ENCODE data around the gene MFF. TPM values are rescaled to one million over a fixed set of nuclear protein-coding genes. Genes with fewer than 3 reads are reported as not detected.

The MFF gene
- total RNA-seq, 6 experiments from 2014 or later = 29.3 to 70.2 (median 34.6) TPM

DNA sequence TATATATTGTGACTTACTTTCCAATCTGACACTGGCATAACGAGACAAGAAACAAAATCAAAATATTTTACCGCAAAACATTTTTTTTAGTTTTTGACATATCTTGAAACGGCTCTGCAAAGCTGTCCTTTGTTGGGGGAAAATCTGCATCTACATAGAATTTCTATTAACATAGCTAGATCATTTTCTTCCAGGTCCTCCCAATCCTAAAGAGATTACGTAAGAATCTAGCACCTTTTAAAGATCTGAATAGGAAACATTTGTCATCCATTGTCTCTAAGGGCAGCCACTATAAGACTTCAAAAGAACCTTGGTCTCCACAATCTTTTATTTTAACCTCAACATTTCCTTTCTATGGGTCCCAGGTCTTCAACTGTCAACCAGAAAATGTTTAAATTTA is 1.2 kb upstream of the MFF start:
- TF ChIP-seq CTCF (IDR thresholded peaks at IDR 0.05) = no peak
- TF ChIP-seq POLR2A (IDR thresholded peaks at IDR 0.05) = no peak
- no peaks in the 10 kb centered on the region for H3K9me3 ChIP-seq
- no peak for ATAC-seq
- H3K36me3 ChIP-seq = no peaks in the 10 kb centered on the region
- intact Hi-C loops (cut with DNase I) = no loop called here
- H3K4me3 ChIP-seq = no peak overlapping the region
- DNase-seq = no peak
- no peaks in the 10 kb centered on the region for H3K27me3 ChIP-seq
- WGBS (ENCODE audit: insufficient coverage, low coverage, low lambda C conversion rate, missing lambda C conversion rate) = 96% methylated on average over 4 of the region's 4 CpGs
- peaks cover 0 to 8% (median 4%) of the 10 kb centered on the region in 4 donors for H3K4me1 ChIP-seq
- no peak overlapping the region for H3K27ac ChIP-seq

DNA sequence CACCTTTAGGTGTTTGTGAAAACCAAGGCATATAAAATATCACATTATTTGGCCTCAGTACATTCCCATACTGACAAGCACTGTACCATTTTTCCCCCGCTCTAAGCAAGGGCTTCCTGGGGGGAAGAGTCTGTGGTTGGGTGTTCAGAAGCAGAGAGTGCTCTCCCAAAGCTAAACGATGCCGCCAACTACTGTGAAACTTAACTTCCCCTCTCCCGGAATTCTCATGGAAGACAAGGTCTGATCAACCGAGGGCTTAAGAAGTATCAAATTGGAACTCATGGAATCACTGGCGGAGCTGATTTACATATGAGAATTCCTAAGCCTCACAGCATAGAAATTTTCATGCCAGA is 433 bp upstream of the MFF start:
- no peak for TF ChIP-seq CTCF (IDR thresholded peaks at IDR 0.05)
- TF ChIP-seq POLR2A (IDR thresholded peaks at IDR 0.05) = no peak
- no peaks in the 10 kb centered on the region for H3K27me3 ChIP-seq
- intact Hi-C loops (cut with DNase I) = no loop called here
- 10% methylated on average over 6 of the region's 6 CpGs for WGBS (ENCODE audit: insufficient coverage, low coverage, low lambda C conversion rate, missing lambda C conversion rate)
- peak; percentile 13 to 31 (median 22) for ATAC-seq
- H3K27ac ChIP-seq = peak overlapping the region; percentile 90 to 95 (median 92)
- H3K36me3 ChIP-seq = peaks cover 0 to 5% (median 2%) of the 10 kb centered on the region in 4 donors
- peaks cover 0 to 8% (median 4%) of the 10 kb centered on the region in 4 donors for H3K4me1 ChIP-seq
- DNase-seq = no peak
- peak overlapping the region; percentile 89 to 96 (median 95) for H3K4me3 ChIP-seq
- no peaks in the 10 kb centered on the region for H3K9me3 ChIP-seq

DNA sequence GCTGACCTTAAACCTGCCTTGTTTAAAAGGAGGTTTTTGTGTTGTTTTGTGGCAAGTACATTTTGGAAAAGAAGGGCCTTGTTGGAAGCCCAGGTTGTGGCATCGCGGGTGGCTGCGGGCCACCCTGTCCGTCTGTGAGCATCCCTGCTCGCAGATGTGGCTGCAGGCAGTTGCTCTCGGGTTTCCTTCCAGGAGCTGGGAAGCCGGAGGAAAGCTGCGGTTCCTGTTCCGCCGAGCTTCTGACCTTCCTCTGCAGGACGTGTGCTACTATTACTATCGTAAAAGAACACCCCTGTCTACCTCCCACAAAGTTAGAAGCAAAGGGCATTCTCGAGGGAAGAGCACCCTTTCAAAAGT is 766 bp downstream of the MFF start:
- Histone ChIP-seq H3K4me3 (peak overlapping the region; percentile 89 to 96 (median 95)), H3K27me3 (no peaks in the 10 kb centered on the region), H3K4me1 (peaks cover 0 to 8% (median 4%) of the 10 kb centered on the region in 4 donors), H3K36me3 (peaks cover 0 to 13% (median 2%) of the 10 kb centered on the region in 4 donors), H3K27ac (peak overlapping the region; percentile 90 to 95 (median 92)), H3K9me3 (no peaks in the 10 kb centered on the region)
- intact Hi-C loops (cut with DNase I) = no loop called here
- under 1% methylated on average over 13 of the region's 13 CpGs for WGBS (ENCODE audit: insufficient coverage, low coverage, low lambda C conversion rate, missing lambda C conversion rate)
- DNase-seq (peak; percentile 47 to 64 (median 51)), ATAC-seq (peak; percentile 35 to 47 (median 41))
- no peak for TF ChIP-seq POLR2A (IDR thresholded peaks at IDR 0.05)
- TF ChIP-seq CTCF (IDR thresholded peaks at IDR 0.05) = no peak

DNA sequence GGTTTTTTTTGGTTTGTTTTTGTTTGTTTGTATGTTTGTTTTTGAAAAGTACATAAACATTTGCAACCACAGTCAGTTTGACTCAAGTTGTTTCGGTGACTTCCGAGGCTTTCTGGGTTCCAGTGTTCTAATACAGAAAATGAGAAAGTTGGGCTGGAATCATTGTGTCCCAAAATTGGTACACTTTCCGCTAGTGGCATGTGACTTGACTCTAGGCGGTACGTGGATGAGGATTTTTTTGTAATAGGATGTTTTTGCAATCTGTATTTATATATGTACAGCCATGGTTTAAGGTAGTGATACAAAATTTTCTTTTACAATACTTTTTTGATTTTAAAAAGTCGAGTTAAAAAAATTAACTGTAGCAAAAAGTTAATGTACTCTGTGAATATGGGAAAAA is 1.7 kb downstream of the MFF start:
- Histone ChIP-seq H3K4me1 (peaks cover 0 to 8% (median 4%) of the 10 kb centered on the region in 4 donors), H3K27me3 (no peaks in the 10 kb centered on the region), H3K4me3 (no peak overlapping the region), H3K36me3 (peaks cover 0 to 14% (median 2%) of the 10 kb centered on the region in 4 donors), H3K9me3 (no peaks in the 10 kb centered on the region), H3K27ac (no peak overlapping the region)
- WGBS (ENCODE audit: insufficient coverage, low coverage, low lambda C conversion rate, missing lambda C conversion rate) = 90% methylated on average over 6 of the region's 6 CpGs
- ATAC-seq = no peak
- DNase-seq = no peak
- intact Hi-C loops (cut with DNase I) = no loop called here
- TF ChIP-seq POLR2A (IDR thresholded peaks at IDR 0.05) = no peak

- no peaks in the 10 kb centered on the region for H3K9me3 ChIP-seq
- H3K27me3 ChIP-seq = no peaks in the 10 kb centered on the region
- peaks cover 0 to 14% (median 1%) of the 10 kb centered on the region in 4 donors for H3K36me3 ChIP-seq
- H3K4me1 ChIP-seq = peaks cover 0 to 10% (median 2%) of the 10 kb centered on the region in 4 donors
- DNase-seq = no peak
- intact Hi-C loops (cut with DNase I) = no loop called here
- 56% methylated on average over 1 of the region's 1 CpG for WGBS (ENCODE audit: insufficient coverage, low coverage, low lambda C conversion rate, missing lambda C conversion rate)
- ATAC-seq = peak; percentile 33 to 74 (median 50)
- no peak overlapping the region for H3K27ac ChIP-seq
- TF ChIP-seq POLR2A (IDR thresholded peaks at IDR 0.05) = no peak
- no peak for TF ChIP-seq CTCF (IDR thresholded peaks at IDR 0.05)
- no peak overlapping the region for H3K4me3 ChIP-seq
These were observed 10.7 kb downstream of the MFF start for GRCh38 chr2:227335713-227336112.
